Fibroblast of pulmonary artery (primary cell): ENCODE measurements around the gene SLC9A4.

Experiments used
- DNase-seq: peaks from one replicate; pipeline ENCODE4 v3.0.0-alpha.2; 2010; ENCODE audit warnings: low read depth
- H3K4me3 ChIP-seq: replicated peaks from 2 replicates; pipeline ENCODE4 v1.5.1; 2011; ENCODE audit warnings: low read depth, mild to moderate bottlenecking, control low read depth, low read length, moderate library complexity
- CTCF ChIP-seq: IDR thresholded peaks from 2 replicates; pipeline ENCODE4 v1.5.1; 2011; ENCODE audit warnings: mild to moderate bottlenecking, control low read depth, low read length, inconsistent platforms; ENCODE audit errors: missing control alignments

Gene SLC9A4

GRCh38 chr2:102473020-102473419 is at the start of gene SLC9A4:
Gene SLC9A4, plus strand, starts transcription at chr2:102473226. Its CDS starts 534 bp downstream, at chr2:102473760.
- peak; percentile 95 for TF ChIP-seq CTCF
- no peak within 1 kb of the TSS for H3K4me3 ChIP-seq
- peak; percentile 65 for DNase-seq

GRCh38 chr2:102423368-102423767 is 49.7 kb upstream of the SLC9A4 start:
- H3K4me3 ChIP-seq = no peak overlapping the region
- no peak for TF ChIP-seq CTCF
- no peak for DNase-seq

- TF ChIP-seq CTCF = no peak
- H3K4me3 ChIP-seq = no peak overlapping the region
- no peak for DNase-seq
These were observed 48.3 kb upstream of the SLC9A4 start for GRCh38 chr2:102424754-102425153.

GRCh38 chr2:102425441-102426132 is 47.4 kb upstream of the SLC9A4 start:
- no peak for DNase-seq
- TF ChIP-seq CTCF = no peak
- H3K4me3 ChIP-seq = no peak overlapping the region

GRCh38 chr2:102427249-102427648 is 45.8 kb upstream of the SLC9A4 start:
- no peak for DNase-seq
- TF ChIP-seq CTCF = no peak
- H3K4me3 ChIP-seq = no peak overlapping the region

GRCh38 chr2:102428573-102428972 is 44.5 kb upstream of the SLC9A4 start:
- no peak overlapping the region for H3K4me3 ChIP-seq
- no peak for DNase-seq
- TF ChIP-seq CTCF = no peak

- no peak for TF ChIP-seq CTCF
- no peak overlapping the region for H3K4me3 ChIP-seq
- DNase-seq = no peak
These were observed 40.6 kb upstream of the SLC9A4 start for GRCh38 chr2:102432386-102432785.
